Activated CD8-positive, alpha-beta memory T cell treated with anti-CD3 and anti-CD28 coated beads for 1 hour (primary cell): ENCODE results near the gene SRP19.
"Not testable (repeated sequence)": the region's sequence is repeated elsewhere in the genome, so short reads cannot be mapped to it uniquely, and the experiment has no call there.

Experiments
- DNase-seq, 2 donors: peaks; one replicate each; pipeline ENCODE4 v3.0.0-alpha.2; 2020; ENCODE audit warnings: low read depth in 1 of 2; ENCODE audit errors: extremely low read depth in 1 of 2

The SRP19 gene

DNA sequence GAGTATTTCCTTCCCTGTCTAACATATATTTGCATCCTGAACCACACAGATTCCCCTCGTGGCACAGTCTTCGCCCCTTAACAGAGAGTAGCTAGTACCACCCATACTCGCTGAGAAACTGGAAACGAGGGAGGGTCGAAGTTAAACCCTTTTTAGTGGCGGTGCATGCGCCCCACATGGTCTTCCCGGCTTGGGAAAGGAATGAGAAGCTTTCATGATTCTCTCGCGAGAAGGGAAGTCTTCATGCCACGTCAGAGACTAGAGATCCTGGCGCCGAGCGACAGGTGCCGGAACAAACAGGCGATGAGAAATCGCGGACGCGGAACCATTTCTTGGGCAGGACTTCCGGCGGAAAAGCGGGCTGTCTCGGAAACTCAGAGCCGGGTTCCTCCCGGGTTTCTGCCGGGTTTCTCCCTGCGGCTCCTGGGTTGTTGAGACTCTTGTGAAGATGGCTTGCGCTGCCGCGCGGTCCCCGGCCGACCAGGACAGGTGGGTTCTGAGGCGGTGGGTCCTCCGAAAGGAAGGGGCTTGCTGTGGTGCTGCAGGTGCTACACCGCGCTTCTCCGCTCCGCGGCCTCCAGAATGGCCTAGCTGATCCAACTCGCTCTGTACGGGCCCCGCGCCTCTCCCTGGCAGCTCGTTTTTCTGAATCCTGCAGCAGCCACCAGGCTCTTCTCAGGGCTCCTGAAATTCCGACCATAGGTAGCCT lies at the start of gene SRP19:
Gene SRP19, plus strand, starts transcription at position 359 of the 709 bp plus-strand sequence. Its CDS starts 90 bp downstream, at position 449.
- DNase-seq, result peak; percentile 77 to 85

DNA sequence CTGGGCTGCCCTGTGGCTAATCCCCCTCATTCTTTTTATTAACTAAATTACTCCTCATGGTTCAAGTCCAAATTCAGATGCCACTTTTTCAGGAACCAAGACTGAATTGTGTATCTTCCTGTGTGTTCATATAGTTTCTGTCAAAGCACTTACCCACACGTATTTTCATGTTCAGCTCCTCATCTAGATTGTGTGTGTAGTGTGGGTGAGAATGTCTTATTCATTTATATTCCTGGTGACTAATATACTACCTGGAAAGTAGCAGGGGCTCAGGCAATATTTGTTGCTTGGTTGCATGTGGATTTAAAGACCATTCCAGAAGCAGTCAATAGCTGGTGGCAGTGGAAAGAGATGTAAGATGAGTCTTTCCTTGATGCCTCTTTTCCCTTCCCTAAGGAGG lies 48.5 kb upstream of the SRP19 start:
- no peak for DNase-seq

DNA sequence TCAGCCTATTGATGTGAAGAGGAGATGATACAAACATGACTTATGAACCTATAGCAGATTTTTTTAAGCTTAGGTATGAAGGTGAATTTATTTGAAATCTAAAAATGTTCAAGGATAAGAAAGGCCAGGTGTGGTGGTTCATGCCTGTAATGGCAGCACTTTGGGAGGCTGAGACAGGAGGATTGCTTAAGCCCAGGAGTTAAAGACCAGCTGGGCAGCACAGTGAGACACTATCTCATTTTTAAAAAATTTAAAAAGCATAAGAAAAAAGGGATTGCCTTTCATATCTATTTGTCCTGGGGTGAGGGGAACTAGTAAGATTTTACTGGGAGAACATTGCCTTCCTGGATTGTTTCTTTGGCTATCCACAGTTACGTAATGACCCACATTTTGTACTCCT lies 40.8 kb upstream of the SRP19 start:
- no peak for DNase-seq

DNA sequence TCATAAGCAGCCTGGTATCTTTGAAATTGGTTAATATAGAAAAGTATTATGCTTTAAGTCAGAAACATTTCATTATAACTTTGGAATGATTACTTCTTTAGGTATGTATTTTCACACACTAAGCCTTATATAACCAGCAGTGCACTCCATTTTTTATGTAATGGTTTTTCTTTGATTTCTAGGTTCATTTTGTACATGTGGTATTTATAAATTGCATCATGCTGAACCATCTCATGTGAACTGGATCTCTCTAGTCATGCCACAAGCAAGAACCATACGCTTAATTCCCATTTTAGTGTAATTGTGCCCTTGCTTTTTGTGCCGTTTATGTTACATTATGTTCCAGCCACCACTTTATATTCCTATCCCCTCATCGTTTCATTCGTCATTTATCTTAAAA lies 38.6 kb upstream of the SRP19 start:
- DNase-seq, result no peak

DNA sequence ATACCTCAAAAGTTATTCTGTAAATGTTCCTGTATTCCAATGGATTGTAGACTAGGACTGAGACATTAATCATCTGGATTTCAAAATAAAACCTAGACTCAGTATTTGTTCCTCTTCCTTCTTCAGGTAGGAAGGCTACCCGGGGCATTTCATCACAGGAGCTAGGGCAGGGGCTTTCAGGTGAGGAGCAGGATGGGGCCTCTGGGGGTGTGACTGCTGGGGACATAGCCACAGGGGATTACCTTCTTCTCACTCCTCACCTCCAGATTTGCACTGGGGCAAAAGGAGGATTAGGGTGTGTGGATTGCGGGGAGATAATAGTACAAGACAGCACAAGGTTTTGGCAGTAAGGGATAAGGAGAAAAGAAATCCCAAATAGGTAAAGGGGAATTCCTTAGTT lies 37.9 kb upstream of the SRP19 start:
- no peak for DNase-seq

DNA sequence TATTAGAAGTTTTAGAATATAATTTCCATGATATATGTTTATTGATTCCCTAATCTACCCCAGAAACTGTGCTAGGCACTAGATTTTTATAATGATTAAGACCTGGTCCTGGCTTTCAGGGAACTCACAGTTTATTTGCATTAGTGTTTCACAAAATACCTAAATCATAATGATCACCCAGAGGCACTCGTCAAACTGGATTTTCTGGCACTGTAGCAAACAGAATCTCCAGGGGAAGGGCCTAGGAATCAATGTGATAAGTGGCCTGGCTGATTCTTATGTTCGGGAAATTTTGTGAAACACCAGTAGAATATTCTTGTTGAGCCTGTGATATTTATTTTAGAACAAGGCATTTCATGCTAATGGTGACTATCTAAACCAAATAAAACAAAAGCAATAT lies 37.4 kb upstream of the SRP19 start:
- no peak for DNase-seq

DNA sequence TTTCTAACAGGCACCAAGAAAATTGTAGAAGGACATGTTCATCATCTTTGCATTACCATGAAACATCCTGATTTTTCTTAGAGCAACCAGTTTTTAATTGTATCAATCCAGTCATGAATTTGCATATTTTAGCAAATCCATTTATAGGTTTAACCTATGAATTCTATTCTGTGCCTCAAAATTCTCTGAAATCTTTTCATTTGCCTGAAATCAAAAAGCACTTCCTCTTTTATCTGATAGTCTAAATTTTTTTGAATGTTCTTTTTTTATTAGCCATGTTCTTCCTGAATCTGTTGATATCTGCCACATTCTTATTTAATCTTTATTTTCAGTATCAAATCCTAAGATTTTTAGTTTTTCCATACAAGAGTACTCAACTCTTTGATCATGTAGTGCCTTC lies 36.9 kb upstream of the SRP19 start:
- no peak for DNase-seq

DNA sequence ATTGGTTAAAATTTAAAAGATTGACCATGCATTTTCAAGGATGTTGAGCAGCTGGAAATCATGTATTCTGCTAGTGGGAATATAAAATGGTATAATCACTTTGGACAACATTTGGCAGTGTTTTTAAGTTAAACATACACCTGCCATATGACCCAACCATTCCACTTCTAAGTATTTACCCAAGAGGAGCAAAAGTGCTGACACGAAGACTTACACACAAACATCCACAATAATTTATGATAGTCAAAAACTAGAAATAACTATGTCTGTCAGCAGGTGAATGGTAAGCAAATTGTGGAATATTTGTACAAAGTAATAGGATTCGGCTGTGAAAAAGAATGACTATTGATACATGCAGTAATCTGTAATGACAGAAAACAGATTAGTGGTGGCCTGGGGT lies 30.7 kb upstream of the SRP19 start:
- no peak for DNase-seq

DNA sequence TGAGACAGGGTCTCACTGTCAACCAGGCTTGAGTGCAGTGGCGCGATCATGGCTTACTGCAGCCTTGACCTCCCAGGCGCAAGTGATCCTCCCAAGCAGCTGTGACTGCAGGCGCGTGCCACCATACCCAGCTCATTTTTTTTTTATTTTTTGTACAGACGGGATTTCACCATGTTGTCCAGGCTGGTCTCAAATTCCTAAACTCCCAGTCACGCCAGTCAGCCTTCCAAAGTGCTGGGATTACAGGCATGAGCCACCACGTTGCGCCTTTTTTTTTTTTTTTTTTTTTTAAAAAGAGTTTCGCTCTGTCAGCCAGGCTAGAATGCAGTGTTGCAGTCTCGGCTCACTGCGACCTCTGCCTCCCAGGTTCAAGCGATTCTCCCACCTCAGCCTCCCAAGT lies 27.1 kb upstream of the SRP19 start:
- no peak for DNase-seq

DNA sequence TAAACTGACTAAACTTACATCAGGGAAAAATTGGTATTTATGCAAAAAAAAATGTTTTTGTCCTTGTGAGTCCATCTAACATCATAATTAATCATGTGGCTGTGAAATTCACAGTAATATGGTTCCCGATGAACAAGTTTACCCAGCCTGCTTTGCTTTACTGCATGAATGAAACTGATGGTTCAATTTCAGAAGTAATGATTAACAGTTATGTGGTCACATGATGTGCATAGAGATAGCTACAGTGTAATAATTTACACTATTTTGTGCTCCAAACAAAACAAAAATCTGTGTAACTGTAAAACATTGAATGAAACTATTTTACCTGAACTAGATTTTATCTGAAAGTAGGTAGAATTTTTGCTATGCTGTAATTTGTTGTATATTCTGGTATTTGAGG lies 16.6 kb upstream of the SRP19 start:
- DNase-seq, result no peak

DNA sequence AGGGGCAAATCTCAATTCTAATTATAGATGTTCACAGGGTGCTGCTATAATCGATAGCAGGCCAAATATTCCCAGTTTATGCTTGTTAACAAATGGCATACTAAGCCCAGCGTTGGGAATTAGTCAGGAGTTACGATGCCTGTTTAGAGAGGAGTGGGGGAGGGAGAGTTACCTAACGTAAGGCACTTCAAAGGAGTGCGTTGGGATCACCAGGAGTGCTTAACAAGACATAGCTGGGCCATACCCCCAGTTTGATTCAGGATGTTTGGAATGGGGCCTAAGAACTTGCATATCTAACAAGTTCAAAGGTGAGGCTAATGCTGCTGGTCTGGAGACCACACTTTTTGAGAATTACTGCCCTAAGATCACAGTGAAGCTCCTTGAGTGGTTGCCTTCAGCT lies 14.5 kb upstream of the SRP19 start:
- DNase-seq, result no peak

DNA sequence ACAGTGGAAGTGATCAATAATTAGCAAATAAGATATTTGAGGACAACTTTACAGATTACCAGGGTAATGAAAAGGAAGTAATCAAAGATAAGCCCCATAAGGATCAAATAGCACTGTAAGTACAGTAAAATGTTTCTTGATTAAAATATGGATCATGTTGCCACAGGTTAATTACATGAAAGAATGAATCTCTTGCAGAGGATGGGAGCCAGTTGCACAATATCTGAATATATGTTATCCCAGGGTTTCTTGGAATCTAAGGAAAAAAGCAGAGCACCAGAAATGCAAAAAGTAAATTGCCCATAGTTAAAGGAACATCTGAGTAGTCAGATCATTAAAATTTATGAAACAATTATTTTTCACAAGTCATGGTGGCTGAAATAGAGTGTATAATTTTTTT lies 13.8 kb upstream of the SRP19 start:
- DNase-seq, result no peak

DNA sequence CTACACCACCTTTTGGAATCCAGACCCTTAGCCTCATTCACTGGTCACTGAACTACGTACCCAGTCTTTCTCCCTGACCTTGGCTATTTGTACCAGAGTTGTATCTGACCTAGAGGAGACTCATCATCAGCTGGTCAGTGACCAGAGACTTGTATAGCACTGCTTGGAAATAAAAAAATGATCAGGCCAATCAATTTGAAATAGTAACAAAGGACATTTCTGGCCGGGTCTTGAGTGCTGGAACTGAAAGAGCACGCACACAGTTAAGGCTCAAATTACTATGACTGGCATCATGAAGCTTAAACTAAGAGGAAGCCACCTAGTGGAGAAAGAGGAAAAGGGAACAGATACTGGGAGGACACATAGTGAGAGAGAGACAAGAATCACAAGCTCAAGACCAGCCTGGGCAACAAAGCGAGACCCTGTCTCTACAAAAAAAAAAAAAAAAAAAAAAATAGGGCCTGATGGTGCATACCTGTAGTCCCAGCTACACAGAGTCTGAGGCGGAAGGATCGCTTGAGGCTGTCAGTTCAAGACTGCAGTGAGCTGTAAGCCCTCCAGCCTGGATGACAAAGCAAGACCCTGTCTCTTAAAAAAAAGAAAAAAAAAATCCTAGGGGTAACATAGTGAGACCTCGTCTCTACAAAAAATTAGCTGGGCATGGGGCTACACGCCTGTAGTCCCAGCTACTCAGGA lies 12.8 kb upstream of the SRP19 start:
- no peak for DNase-seq

DNA sequence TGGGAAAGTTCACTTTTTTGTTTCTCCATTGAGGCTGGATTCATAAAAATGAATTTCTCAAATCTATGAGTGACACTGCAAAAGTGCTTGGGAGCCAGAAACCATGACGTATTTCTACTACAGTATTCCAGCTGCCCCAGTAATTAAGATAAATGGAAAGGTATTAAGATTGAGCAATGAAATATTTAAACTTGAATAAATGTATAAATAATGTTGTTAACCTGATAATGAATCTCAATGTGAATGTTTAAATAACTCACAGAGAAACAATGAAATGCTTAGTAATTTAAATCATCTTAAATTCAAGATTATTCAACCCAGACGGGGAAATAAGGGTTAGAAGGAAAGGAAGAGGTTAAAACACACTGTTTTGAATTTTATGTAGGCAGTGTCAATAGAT lies 11.2 kb upstream of the SRP19 start:
- no peak for DNase-seq

DNA sequence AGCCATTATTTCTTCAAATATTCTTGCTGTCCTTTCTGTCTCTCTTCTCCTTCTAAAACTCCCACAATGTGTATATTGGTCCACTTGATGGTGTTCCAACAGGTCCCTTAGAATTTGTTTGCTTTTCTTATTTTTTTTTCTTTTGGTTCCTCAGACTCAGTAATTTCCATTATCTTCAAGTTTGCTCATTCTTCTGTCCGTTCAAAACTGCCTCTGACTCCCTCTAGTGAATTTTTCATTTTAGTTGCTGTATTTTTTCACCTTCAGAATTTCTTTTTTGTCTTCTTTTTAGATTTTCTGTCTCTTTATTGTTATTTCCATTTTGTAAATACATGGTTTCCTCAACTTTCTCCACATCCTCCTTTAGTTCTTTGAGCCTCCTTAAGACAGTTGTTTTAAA lies 6.4 kb upstream of the SRP19 start:
- DNase-seq, result no peak

DNA sequence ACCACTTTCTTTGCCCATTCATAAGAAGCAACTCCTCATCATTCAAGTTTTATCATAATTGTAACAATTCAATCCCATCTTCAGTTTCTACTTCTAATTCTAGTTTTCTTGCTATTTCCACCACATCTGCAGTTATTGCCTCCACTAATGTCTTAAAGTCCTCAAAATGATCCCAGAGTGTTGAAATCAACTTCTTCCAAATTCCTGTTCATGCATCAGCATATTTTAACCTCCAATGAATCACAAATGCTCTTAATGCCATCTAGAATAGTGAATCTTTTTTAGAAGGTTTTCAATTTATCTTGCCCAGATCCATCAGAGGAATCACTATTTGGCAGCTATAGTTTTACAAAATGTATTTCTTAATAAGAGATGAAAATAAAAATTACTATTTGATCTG lies 3.2 kb upstream of the SRP19 start:
- DNase-seq, result no peak

DNA sequence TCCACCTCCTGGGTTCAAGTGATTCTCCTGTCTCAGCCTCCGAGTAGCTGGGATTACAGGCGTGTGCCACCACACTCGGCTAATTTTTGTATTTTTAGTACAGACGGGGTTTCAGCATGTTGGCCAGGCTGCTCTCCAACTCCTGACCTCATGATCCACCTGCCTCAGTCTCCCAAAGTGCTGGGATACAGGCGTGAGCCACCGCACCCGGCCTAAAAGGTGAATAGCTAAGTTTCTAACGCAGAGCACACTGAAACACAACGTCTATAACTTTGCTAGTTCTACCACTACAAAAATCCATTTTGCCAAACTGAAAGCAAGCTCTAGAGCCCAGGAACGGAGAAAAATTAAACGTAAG lies 537 bp upstream of the SRP19 start:
- DNase-seq, result not testable (repeated sequence)

DNA sequence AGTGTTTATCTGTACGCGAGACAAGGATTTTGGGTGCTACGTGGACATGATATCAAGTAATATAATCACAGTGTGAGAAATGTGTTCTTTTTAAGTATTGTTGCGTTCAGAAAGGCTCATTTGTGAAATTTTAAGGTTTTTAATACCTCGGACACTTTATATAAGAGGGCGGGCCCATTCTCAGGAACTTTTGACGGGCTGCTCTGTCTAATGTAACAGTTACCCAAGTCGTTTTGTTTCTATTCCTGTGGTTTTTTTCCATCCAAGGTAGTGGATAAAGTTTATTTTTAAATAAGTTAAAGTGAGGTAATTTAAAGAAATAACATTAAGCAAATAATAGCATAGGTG lies 525 bp downstream of the SRP19 start:
- DNase-seq, result no peak

DNA sequence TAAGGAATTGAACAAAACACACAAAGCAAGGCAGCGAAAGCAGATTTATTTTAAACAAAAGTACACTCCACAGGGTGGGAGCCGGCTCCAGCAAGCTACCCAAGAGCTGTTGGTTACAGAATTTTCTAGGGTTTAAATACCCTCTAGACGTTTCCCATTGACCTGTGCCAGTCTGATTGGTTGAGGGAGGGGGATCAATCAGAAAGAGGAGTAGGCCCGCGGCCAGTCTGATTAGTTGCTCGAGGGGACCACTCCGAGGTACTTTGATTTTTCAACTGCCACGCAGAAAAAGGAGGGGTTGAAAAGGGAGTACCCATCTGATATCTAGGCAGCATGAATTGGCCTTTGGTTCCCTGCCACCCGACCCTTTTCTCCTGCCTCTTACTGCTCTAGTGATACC lies 998 bp downstream of the SRP19 start:
- DNase-seq, result no peak

DNA sequence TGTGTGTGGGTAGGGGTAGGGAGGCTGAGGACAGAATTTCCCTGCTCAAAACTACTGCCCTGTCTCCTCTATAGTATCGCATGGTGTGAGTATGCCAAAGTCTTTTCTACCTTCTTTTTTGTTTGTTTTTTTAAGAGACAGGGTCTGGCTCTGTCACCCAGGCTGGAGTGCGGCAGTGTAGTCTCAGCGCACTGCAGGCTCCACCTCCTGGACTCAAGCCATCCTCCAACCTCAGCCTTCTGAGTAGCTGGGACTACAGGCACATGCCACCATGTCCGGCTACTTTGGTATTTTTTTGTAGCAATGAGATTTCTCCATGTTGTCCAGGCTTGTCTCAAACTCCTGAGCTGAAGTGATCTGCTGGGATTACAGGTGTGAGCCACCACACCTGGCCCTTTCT lies 2.5 kb downstream of the SRP19 start:
- no peak for DNase-seq

DNA sequence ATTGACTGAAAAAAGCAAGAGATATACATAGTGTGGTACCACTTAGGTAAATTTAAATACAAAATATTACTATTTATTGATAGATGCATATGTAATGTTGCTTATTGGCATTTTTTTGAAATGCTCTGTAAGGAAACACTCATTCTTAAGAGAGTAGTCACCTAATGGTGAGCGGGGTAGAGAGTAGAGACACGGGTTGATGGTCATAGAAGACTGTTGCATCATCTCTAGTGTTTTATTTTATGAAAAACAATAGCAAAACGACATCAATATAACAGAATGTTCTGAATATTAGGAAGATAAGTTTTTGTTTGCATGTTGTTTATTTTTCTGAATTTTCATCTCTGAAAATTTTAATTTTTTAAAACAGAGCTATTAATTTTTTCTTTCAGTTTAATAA lies 4.0 kb downstream of the SRP19 start:
- DNase-seq, result no peak

DNA sequence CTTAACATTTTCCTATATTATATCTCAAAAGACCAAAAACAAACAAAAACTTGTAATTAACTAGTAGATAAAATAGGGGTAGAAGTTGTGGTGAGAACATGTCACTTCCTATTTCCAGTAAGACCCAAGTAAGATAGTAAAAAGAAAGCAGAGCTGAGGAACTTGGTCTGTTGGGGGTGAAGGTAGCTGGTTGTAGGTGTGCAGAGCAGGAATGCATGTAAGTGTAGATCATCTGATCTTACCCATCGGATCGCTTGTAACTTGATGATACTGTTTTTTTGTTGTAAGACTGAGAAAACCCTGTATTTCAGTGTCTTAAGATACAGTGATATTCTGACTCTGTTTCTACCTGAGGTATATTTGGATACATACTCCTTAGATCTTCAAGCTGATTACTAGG lies 5.7 kb downstream of the SRP19 start:
- DNase-seq, result no peak

DNA sequence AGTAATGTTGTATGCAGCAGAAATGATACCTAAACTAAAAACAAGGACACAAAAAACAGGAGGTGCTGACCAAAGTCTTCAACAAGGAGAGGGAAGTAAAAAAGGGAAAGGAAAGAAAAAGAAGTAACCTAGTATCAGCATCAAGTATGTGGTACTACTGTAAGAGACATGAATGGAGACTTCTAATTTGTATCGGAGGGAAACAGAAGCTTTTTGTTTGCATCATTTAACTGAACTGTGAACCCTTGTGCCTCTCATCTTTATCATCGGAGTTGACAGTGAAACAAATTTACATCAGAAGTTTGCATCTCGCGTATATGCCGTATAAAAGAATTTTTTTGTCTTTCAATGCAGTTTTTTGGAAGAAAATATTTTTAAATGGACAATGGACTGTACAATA lies 6.3 kb downstream of the SRP19 start:
- DNase-seq, result no peak
